GM12878 (cell line): ENCODE results near the gene PASK.

ENCODE experiments used
- BCL3 ChIP-seq: IDR thresholded peaks from 2 replicates; pipeline ENCODE4 v1.6.1; 2011; ENCODE audit warnings: borderline replicate concordance, low read depth, mild to moderate bottlenecking, moderate library complexity, low read length; ENCODE audit not compliant: insufficient read depth, poor library complexity, severe bottlenecking
- BHLHE40 ChIP-seq, 2 experiments: fragments of 450-650 bp in 1 of 2; IDR thresholded peaks; 2 replicates each; pipeline ENCODE4 v1.6.1; 2011 to 2017; ENCODE audit warnings: low read depth in 2 of 2, borderline replicate concordance in 1 of 2, improper control_type of control experiment in 1 of 2, low read length in 1 of 2, mild to moderate bottlenecking in 1 of 2
- CTCF ChIP-seq, 3 experiments: IDR thresholded peaks in 2 of 3; conservative IDR thresholded peaks in 1 of 3; 2 replicates each; pipeline ENCODE4 v1.5.1; 2011; ENCODE audit warnings: low read depth in 3 of 3, low read length in 3 of 3, mild to moderate bottlenecking in 3 of 3, control low read depth in 2 of 3, moderate library complexity in 2 of 3, inconsistent platforms in 1 of 3, mixed read lengths in 1 of 3; ENCODE audit not compliant: control insufficient read depth in 2 of 3, insufficient read depth in 1 of 3; ENCODE audit errors: extremely low read depth in 1 of 3
- EZH2 ChIP-seq: IDR thresholded peaks from 2 replicates; pipeline ENCODE4 v1.6.1; 2012; ENCODE audit warnings: low read depth, mild to moderate bottlenecking, control low read depth, inconsistent platforms, low read length, borderline replicate concordance; ENCODE audit not compliant: control insufficient read depth
- GABPA ChIP-seq: IDR thresholded peaks from 2 replicates; pipeline ENCODE4 v1.6.1; 2014; ENCODE audit warnings: antibody characterized with exemption, low read depth, mild to moderate bottlenecking, inconsistent platforms
- JUND ChIP-seq: IDR thresholded peaks from 2 replicates; pipeline ENCODE4 v1.6.1; 2012; ENCODE audit warnings: low read depth, mild to moderate bottlenecking, low read length, improper control_type of control experiment, moderate library complexity
- NBN ChIP-seq: fragments of 450-650 bp; IDR thresholded peaks from 2 replicates; pipeline ENCODE4 v1.6.1; 2016
- POLR2AphosphoS5 ChIP-seq: IDR thresholded peaks from 2 replicates; pipeline ENCODE4 v1.6.1; 2011; ENCODE audit warnings: mild to moderate bottlenecking, low read length, inconsistent platforms
- RAD21 ChIP-seq: IDR thresholded peaks from 2 replicates; pipeline ENCODE4 v1.6.1; 2011; ENCODE audit warnings: mild to moderate bottlenecking, low read depth, low read length, moderate library complexity; ENCODE audit not compliant: insufficient read depth
- REST ChIP-seq: IDR thresholded peaks from 2 replicates; pipeline ENCODE4 v1.6.1; 2012; ENCODE audit warnings: mild to moderate bottlenecking, low read depth, low read length
- SREBF2 ChIP-seq: IDR thresholded peaks from 2 replicates; pipeline ENCODE4 v1.6.1; 2012; ENCODE audit warnings: mild to moderate bottlenecking, low read length
- ZNF274 ChIP-seq: IDR thresholded peaks from one replicate; pipeline ENCODE4 v1.8.0; 2011; ENCODE audit not compliant: insufficient read length, insufficient read depth

GRCh38 chr2:241123816-241124536 lies 25.3 kb downstream of the PASK start:
- TF ChIP-seq GABPA, result no peak
- TF ChIP-seq POLR2AphosphoS5, result no peak
- TF ChIP-seq CTCF (IDR thresholded peaks at IDR 0.05 in 2 of 3, conservative IDR thresholded peaks at IDR 0.05 in 1 of 3; ENCODE audit: control insufficient read depth in 2 of 3, extremely low read depth in 1 of 3, insufficient read depth in 1 of 3, low read depth in 3 of 3, low read length in 3 of 3), result no peak
- TF ChIP-seq JUND, result no peak
- no peak for TF ChIP-seq RAD21
- no peak for TF ChIP-seq REST
- no peak for TF ChIP-seq EZH2
- TF ChIP-seq BCL3, result no peak
- no peak for TF ChIP-seq ZNF274
- no peak for TF ChIP-seq BHLHE40 (IDR thresholded peaks at IDR 0.05; ENCODE audit: borderline replicate concordance in 1 of 2, low read depth in 2 of 2, low read length in 1 of 2)
- no peak for TF ChIP-seq SREBF2
- no peak for TF ChIP-seq NBN
